ENCODE results near the gene KCNMB2. TPM values are rescaled to one million over a fixed set of nuclear protein-coding genes. Genes with fewer than 3 reads are reported as not detected.

The KCNMB2 gene
- total RNA-seq, 1 experiment from 2014 or later = not detected

GRCh38 chr3:178822722-178823121, 286.5 kb downstream of the KCNMB2 start:
- peaks cover 12% of the 10 kb centered on the region for H3K9me3 Mint-ChIP-seq (ENCODE audit: unreplicated experiment)
- no peaks in the 10 kb centered on the region for H3K27me3 Mint-ChIP-seq (ENCODE audit: insufficient read depth, unreplicated experiment)
- H3K4me3 Mint-ChIP-seq (ENCODE audit: unreplicated experiment) = no peak overlapping the region
- no peak for TF ChIP-seq CTCF (IDR thresholded peaks at IDR 0.05; ENCODE audit: insufficient read depth in 1 of 2, low read depth in 1 of 2, low read length in 1 of 2, severe bottlenecking in 1 of 2, unreplicated experiment in 1 of 2)
- ChIA-PET CTCF (no interaction called here), POLR2A (no interaction called here)
- BruUV-seq (replicated peaks) = no TSS peak
- intact Hi-C loops (cut with micrococcal nuclease; ENCODE audit: unreplicated experiment) = no loop called here
- peaks cover 21% of the 10 kb centered on the region for H3K4me1 Mint-ChIP-seq (ENCODE audit: low read depth, unreplicated experiment)
- H3K27ac Mint-ChIP-seq (ENCODE audit: unreplicated experiment) = no peak overlapping the region
- H3K4me1 ChIP-seq = peaks cover 7% of the 10 kb centered on the region; the same call in 1 of the 2 replicates
- H3K36me3 ChIP-seq (ENCODE audit: control insufficient read depth, insufficient read depth, low read length) = no peaks in the 10 kb centered on the region
- no peaks in the 10 kb centered on the region for H3K9me3 ChIP-seq
- no peak overlapping the region for H3K4me3 ChIP-seq (ENCODE audit: low read depth, low read length)
- no peak for DNase-seq
- H3K27me3 ChIP-seq (replicated peaks; ENCODE audit: control insufficient read depth, insufficient read depth, low read length) = no peaks in the 10 kb centered on the region
- H3K36me3 Mint-ChIP-seq (ENCODE audit: insufficient read depth, unreplicated experiment) = no peaks in the 10 kb centered on the region

- Mint-ChIP-seq H3K27ac (ENCODE audit: unreplicated experiment) (no peak overlapping the region), H3K4me3 (ENCODE audit: unreplicated experiment) (no peak overlapping the region), H3K36me3 (ENCODE audit: insufficient read depth, unreplicated experiment) (no peaks in the 10 kb centered on the region), H3K4me1 (ENCODE audit: low read depth, unreplicated experiment) (peaks cover 21% of the 10 kb centered on the region), H3K9me3 (ENCODE audit: unreplicated experiment) (peaks cover 12% of the 10 kb centered on the region), H3K27me3 (ENCODE audit: insufficient read depth, unreplicated experiment) (no peaks in the 10 kb centered on the region)
- Histone ChIP-seq H3K27me3 (replicated peaks; ENCODE audit: control insufficient read depth, insufficient read depth, low read length) (no peaks in the 10 kb centered on the region), H3K4me1 (peaks cover 7% of the 10 kb centered on the region; the same call in 1 of the 2 replicates), H3K4me3 (ENCODE audit: low read depth, low read length) (no peak overlapping the region), H3K36me3 (ENCODE audit: control insufficient read depth, insufficient read depth, low read length) (no peaks in the 10 kb centered on the region), H3K9me3 (no peaks in the 10 kb centered on the region)
- BruUV-seq (replicated peaks) = no TSS peak
- ChIA-PET POLR2A (no interaction called here), CTCF (no interaction called here)
- DNase-seq = no peak
- no peak for TF ChIP-seq CTCF (IDR thresholded peaks at IDR 0.05; ENCODE audit: insufficient read depth in 1 of 2, low read depth in 1 of 2, low read length in 1 of 2, severe bottlenecking in 1 of 2, unreplicated experiment in 1 of 2)
- intact Hi-C loops (cut with micrococcal nuclease; ENCODE audit: unreplicated experiment) = no loop called here
These were observed 286.9 kb downstream of the KCNMB2 start for GRCh38 chr3:178823150-178823549.

- Mint-ChIP-seq H3K27me3 (ENCODE audit: insufficient read depth, unreplicated experiment) (no peaks in the 10 kb centered on the region), H3K4me1 (ENCODE audit: low read depth, unreplicated experiment) (peaks cover 15% of the 10 kb centered on the region), H3K27ac (ENCODE audit: unreplicated experiment) (no peak overlapping the region), H3K4me3 (ENCODE audit: unreplicated experiment) (no peak overlapping the region), H3K36me3 (ENCODE audit: insufficient read depth, unreplicated experiment) (no peaks in the 10 kb centered on the region), H3K9me3 (ENCODE audit: unreplicated experiment) (peaks cover 12% of the 10 kb centered on the region)
- intact Hi-C loops (cut with micrococcal nuclease; ENCODE audit: unreplicated experiment) = no loop called here
- TF ChIP-seq CTCF (IDR thresholded peaks at IDR 0.05; ENCODE audit: insufficient read depth in 1 of 2, low read depth in 1 of 2, low read length in 1 of 2, severe bottlenecking in 1 of 2, unreplicated experiment in 1 of 2) = no peak
- BruUV-seq (replicated peaks) = no TSS peak
- POLR2A ChIA-PET = no interaction called here
- no peaks in the 10 kb centered on the region for H3K9me3 ChIP-seq
- H3K4me1 ChIP-seq = peaks cover 7% of the 10 kb centered on the region; the same call in 1 of the 2 replicates
- H3K4me3 ChIP-seq (ENCODE audit: low read depth, low read length) = no peak overlapping the region
- DNase-seq = peak; percentile 29 to 37
- CTCF ChIA-PET = no interaction called here
- H3K27me3 ChIP-seq (replicated peaks; ENCODE audit: control insufficient read depth, insufficient read depth, low read length) = no peaks in the 10 kb centered on the region
- H3K36me3 ChIP-seq (ENCODE audit: control insufficient read depth, insufficient read depth, low read length) = no peaks in the 10 kb centered on the region
These were observed 287.5 kb downstream of the KCNMB2 start for GRCh38 chr3:178823591-178824246.

Measured in Caco-2 (cell line).